Measurements from ENCODE around the gene SRSF3.
A peak's percentile ranks its signal among the peaks of the same experiment; 100 is the strongest.
"Not testable (repeated sequence)": the region's sequence is repeated elsewhere in the genome, so short reads cannot be mapped to it uniquely, and the experiment has no call there.

The SRSF3 gene

GRCh38 chr6:36594029-36594815 lies at the start of gene SRSF3:
Gene SRSF3, plus strand, starts transcription at chr6:36594362. Its CDS starts 2,401 bp downstream, at chr6:36596763.
- DNase-seq, result peak; percentile 98

GRCh38 chr6:36545767-36546307 lies 48.3 kb upstream of the SRSF3 start:
- no peak for DNase-seq

DNA sequence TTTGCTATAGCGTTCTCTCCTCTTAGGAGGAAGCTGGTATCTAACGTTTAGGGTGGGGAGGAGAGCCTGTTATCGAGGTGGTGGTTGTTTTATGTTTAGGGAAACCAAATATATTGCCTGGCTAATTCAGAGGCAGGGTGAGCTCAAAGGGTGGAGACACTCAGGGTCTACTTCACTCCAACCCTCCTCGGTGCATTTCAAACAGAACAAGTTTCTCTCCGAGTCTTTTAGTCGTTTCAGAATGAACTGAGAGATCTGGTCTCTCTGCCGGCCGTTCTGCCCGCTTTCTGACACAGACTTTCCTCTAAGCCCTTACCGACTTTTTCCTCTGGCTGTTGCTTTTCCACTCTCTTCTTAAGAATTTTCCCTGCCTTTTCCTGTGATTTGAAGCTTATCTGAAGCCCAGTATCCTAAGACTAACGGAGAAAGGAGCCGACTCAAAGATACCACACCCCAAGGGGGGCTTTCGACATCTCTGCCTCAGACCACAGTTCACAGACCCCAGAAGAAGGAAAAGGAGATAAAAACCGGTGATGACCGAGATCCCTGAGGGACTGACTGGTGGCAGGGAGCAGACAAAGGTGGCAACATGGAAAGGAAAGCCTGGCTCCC lies 47.7 kb upstream of the SRSF3 start:
- DNase-seq, result peak in 1 of 2 donors; percentile 33

GRCh38 chr6:36546920-36547645 lies 47.1 kb upstream of the SRSF3 start, which contains the start of gene STK38:
Gene STK38, minus strand, starts transcription at chr6:36547479. Its CDS starts 7,277 bp downstream, at chr6:36540202.
- DNase-seq, result peak; percentile 93 to 94

- DNase-seq, result peak in 1 of 2 donors; percentile 25
Observed at GRCh38 chr6:36547646-36548400, 46.3 kb upstream of the SRSF3 start.

GRCh38 chr6:36548401-36548743 lies 45.8 kb upstream of the SRSF3 start:
- DNase-seq, result no peak

DNA sequence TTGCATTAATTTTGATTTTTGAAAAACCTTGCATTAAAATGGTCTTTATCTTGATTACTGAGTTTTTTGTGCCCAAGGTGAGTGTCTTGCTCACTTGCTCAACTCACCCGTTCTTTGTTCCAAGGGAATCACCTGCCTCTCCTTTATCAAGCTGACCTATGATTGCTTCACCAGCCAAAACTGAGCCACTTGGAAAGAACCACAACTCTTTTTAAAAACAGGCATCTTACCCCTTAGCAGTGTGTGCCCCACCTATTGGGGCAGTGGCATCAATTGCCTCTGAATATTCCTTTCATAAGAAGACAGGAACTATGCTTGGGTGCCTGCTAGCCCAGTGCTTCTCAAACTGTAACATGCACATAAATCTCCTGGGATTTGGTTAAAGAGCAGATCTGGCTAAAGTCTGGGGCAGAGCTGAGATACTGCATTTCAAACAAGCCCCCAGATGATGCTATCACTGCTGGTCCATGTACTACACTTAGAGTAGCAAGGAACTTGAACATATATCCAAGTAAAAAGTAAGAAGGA lies 43.6 kb upstream of the SRSF3 start:
- no peak for DNase-seq

DNA sequence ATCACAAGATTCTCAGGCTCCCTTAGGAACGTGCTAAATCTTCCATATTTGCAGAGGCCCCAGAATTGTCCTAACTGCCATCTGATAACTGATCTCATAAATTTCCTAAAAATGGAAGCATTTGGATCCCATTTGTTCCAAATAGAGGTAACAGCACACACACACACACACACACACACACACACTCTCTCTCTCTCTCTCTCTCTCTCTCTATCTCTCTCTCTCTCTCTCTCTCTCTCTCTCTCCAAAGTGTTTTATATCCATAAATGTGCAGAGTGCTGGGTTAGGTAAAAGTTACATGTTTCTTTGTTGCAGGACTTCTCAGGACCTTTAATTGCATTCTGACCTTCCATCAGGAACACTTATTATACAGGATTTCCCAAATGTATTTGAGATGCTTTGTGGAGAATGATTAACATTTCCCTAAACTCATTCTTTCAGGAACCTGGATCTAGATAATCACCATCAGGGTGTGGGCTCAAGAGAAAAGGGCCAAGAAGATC lies 38.4 kb upstream of the SRSF3 start:
- no peak for DNase-seq

DNA sequence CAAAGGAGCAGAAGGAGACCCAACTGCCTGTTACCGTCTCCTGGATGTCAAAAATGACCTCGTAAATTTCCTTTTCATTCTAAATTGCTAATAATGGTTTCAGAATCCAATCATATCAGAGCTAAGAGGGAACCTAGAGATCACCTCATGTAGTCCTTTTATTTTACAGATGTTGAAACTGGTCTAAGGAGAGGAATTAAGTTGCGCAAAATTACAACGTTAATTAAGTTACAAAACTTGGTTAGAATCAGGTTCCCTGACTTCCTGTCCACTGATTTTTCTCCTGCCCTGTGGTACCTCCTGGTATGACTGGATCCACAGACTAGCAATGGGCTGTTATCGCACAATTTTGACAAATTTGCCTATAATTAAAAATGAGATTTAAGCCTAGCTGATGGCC lies 37.9 kb upstream of the SRSF3 start:
- no peak for DNase-seq

GRCh38 chr6:36559011-36559793 lies 35.0 kb upstream of the SRSF3 start:
- DNase-seq, result no peak

DNA sequence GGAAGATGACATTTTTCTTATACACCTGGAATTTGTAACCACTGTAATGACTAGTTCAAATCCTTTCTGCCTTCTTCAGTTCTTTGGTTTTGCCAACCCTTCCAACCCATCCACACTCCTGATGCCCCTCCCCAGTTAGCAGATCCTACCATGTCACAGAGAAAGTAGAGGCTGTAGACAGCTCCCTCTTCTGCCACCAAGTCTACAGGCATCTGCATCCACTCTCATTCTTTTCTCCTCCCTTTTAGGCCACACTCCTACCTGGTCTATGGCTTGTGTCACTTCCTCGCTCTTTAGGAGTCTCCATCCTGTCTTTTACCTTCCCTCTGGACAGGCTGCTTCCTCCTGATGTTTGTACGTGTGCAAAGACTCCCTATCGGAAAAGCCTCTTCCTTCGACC lies 33.3 kb upstream of the SRSF3 start:
- DNase-seq, result no peak

DNA sequence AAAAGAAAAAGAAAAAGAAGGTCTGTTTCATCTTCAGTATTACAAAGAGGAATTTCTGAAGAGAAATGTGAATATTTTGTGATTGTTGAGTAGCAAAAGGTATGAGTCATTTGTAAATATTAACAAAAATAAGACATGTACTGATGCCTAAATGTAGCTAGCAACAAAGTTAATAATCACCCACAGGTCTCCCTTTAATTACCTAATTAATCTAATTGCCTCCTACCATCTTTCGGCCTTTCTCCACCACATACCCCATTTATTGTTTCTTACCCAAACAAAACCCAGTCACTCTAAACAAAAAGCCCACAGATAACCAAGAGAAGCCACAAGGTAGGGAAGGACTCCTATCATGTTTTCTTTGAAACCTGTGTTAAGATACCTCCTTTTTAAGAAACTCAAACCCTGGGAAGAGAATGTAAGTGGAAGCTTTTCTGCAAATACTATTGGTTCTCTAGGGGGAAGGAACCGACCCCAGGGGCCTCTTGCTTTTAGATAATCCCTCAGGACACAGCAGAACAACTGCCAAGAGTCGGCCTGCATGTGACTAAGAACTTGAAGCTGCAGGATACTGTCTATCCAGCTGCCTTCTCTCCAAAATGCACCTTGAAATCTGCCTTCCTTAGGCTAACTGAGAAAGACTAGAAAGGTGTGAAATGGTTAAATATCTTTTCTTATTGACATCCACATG lies 30.8 kb upstream of the SRSF3 start:
- no peak for DNase-seq

DNA sequence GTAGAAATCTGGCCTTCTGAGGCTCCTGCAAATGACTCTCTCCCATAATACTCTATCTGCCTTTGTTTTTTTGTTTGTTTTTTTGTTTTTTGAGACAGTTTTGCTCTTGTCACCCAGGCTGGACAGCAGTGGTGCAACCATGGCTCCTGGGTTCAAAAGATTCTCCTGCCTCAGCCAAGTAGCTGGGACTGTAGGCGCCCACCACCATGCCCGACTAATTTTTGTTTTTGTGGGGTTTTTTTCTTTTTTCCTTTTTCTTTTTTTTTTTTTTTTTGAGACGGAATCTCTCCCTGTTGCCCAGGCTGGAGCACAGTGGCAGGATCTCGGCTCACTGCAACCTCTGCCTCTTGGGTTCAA lies 30.3 kb upstream of the SRSF3 start:
- no peak for DNase-seq

DNA sequence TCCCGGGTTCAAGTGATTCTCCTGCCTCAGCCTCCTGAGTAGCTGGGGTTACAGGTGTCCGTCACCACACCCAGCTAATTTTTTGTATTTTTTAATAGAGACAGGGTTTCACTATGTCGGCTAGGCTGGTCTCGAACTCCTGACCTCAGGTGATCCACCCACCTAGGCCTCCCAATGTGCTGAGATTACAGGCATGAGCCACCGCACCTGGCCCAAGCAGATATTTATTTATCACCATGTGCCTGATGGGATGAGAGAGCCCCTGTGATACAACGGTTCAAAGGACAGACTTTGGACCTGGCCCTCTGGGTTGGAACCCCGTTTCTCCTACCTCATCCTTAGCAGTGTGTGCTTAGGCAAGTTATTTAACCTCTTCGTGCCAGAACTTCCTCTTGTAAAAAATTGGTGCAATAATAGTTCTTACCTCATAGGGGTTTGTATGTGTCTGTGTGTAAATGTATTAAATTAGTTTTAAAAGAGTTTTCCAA lies 27.7 kb upstream of the SRSF3 start:
- no peak for DNase-seq

- no peak for DNase-seq
Observed at GRCh38 chr6:36570264-36570663, 23.9 kb upstream of the SRSF3 start.

GRCh38 chr6:36571122-36572043 lies 22.8 kb upstream of the SRSF3 start:
- no peak for DNase-seq

- DNase-seq, result not testable (repeated sequence)
Observed at GRCh38 chr6:36572353-36573311, 21.5 kb upstream of the SRSF3 start.

DNA sequence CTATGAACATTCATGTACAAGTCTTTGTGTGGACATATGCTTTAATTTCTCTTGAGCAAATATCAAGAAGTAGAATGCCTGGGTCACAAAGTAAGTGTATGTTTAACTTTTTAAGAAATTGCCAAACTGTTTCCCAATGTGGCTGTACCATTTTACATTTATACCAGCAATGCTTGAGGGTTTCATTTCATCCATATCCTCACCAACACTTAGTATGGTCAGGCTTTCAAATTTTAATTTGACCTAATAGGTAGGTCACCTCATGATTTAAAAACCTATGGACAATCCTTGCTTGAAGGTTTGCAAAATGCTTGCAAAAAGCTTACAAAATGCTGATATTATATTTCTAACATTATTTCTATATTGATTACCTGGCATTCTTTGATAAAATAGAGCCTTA lies 19.5 kb upstream of the SRSF3 start:
- no peak for DNase-seq
